Right forelimb (tissue), 1 donor: ENCODE results near the gene KRTAP9-2.
"Not testable (repeated sequence)": the region's sequence is repeated elsewhere in the genome, so short reads cannot be mapped to it uniquely, and the experiment has no call there.

Experiments used
- DNase-seq: peaks from one replicate; pipeline ENCODE4 v3.0.0-alpha.2; 2018

The KRTAP9-2 gene

GRCh38 chr17:41237949-41238437, 11.5 kb downstream of the KRTAP9-2 start, which contains the start of gene KRTAP9-8:
Gene KRTAP9-8 (plus strand): TSS chr17:41237999. CDS start chr17:41238052, 53 bp downstream.
- DNase-seq = not testable (repeated sequence)

GRCh38 chr17:41246995-41247787, 20.7 kb downstream of the KRTAP9-2 start:
- not testable (repeated sequence) for DNase-seq

DNA sequence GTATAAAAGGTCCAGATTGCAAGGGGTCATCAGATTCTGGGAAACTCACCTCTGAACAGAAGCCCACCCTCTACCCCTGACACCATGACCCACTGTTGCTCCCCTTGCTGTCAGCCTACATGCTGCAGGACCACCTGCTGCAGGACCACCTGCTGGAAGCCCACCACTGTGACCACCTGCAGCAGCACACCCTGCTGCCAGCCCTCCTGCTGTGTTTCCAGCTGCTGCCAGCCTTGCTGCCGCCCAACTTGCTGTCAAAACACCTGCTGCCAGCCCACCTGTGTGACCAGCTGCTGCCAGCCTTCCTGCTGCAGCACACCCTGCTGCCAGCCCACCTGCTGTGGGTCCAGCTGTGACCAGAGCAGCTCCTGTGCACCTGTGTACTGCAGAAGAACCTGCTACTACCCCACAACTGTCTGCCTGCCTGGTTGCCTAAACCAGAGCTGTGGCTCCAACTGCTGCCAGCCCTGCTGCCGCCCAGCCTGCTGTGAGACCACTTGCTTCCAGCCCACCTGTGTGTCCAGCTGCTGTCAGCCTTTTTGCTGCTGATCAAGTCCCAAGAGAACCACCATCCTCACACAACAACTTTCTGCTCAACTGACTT, 23.3 kb downstream of the KRTAP9-2 start, which contains the start of gene KRTAP9-4:
Gene KRTAP9-4 (plus strand): TSS at position 51 of the 604 bp plus-strand sequence. CDS start 34 bp downstream, at position 85.
- DNase-seq = not testable (repeated sequence)

GRCh38 chr17:41251261-41251660, 24.8 kb downstream of the KRTAP9-2 start:
- DNase-seq = no peak

GRCh38 chr17:41254861-41255260, 28.4 kb downstream of the KRTAP9-2 start:
- DNase-seq = no peak

DNA sequence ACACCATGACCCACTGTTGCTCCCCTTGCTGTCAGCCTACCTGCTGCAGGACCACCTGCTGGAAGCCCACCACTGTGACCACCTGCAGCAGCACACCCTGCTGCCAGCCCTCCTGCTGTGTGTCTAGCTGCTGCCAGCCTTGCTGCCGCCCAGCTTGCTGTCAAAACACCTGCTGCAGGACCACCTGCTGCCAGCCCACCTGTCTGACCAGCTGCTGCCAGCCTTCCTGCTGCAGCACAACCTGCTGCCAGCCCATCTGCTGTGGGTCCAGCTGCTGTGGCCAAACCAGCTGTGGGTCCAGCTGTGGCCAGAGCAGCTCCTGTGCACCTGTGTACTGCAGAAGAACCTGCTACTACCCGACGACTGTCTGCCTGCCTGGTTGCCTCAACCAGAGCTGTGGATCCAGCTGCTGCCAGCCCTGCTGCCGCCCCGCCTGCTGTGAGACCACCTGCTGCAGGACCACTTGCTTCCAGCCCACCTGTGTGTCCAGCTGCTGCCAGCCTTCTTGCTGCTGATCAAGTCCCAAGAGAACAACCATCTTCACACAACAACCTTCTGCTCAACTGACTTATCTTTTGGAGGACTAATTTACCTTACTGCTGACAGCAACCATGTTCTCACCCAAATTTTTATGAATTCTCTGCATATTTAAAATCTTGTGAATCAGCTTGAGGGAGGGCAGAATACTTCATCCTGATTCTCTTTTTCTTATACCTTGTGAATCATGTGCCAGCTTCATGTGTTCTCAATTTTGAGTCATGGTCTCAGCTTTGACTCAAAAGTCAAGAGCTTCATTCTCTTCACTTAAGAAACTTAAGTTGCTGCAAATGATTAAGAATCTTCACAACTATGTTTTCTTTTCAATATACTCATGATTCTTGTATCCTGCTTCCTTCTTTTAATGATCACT, 29.2 kb downstream of the KRTAP9-2 start, which contains the start of gene KRTAP9-9:
Gene KRTAP9-9 (plus strand): TSS at position 4 of the 910 bp plus-strand sequence.
- not testable (repeated sequence) for DNase-seq

GRCh38 chr17:41256291-41256685, 29.8 kb downstream of the KRTAP9-2 start:
- DNase-seq = no peak

- no peak for DNase-seq
Observed at GRCh38 chr17:41258406-41258805, 32.0 kb downstream of the KRTAP9-2 start.

DNA sequence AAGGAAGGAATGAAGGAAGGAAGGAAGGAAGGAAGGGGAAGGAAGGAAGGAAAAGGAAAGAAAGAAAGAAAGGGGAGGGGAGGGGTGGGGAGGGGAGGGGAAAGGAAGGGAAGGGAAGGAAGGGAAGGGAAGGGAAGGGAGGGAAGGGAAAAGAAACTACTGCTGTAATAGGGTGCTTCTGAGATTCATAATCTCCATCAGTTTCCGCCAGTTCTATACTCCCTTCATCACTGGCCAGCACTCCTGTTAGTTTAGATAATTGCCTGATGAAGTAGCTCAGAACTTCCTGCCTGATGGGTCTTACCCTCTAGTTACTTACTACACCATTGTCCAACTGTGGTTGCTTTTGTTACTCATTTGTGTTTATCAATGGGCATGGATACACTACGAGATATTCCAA, 36.8 kb downstream of the KRTAP9-2 start:
- no peak for DNase-seq

DNA sequence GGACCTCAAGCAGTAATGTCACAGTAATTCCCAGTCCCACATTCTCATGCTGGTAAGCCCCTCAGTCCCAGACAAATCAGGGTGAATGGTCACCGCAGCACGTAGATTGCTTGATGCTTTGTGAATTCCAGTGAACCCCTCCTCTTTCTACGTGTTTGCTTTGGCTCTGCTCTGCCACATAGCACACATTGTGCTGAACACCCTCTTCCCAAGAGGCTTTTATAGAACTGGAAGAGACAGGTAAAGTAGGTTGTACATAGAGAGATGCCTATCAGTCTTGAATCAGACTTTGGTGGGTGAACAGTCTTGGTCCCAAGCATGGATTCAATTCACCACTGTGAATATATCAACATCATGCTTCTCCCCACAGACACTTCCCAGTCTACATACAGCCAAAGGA, 38.2 kb downstream of the KRTAP9-2 start:
- no peak for DNase-seq

- no peak for DNase-seq
Observed at GRCh38 chr17:41265078-41265477, 38.6 kb downstream of the KRTAP9-2 start, which contains the start of gene KRTAP9-6. Gene KRTAP9-6 (plus strand): TSS chr17:41265378. CDS start chr17:41265378, 0 bp downstream.

DNA sequence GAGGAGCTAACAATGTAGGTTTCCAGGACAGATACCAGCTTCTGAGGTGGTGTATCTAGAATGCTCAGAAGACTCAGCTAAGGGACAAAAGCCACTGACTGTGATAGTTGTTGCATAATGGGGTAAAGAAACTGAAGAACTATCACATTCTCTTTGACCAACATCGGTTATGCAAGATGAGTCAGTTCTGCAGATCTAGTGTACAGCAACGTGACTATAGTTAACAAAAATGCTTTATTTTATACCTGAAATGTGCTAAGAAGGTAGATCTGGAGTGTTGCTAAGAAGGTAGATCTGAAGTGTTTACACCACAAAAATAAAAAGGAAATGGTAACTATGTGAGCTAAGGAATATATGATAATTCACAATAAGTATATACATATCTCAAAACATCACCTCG, 41.3 kb downstream of the KRTAP9-2 start:
- DNase-seq = no peak

DNA sequence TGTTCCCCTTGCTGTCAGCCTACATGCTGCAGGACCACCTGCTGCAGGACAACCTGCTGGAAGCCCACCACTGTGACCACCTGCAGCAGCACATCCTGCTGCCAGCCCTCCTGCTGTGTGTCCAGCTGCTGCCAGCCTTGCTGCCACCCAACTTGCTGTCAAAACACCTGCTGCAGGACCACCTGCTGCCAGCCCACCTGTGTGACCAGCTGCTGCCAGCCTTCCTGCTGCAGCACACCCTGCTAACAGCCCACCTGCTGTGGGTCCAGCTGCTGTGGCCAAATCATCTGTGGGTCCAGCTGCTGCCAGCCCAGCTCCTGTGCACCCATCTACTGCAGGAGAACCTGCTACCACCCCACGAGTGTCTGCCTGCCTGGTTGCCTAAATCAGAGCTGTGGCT, 44.9 kb downstream of the KRTAP9-2 start:
- DNase-seq = not testable (repeated sequence)

DNA sequence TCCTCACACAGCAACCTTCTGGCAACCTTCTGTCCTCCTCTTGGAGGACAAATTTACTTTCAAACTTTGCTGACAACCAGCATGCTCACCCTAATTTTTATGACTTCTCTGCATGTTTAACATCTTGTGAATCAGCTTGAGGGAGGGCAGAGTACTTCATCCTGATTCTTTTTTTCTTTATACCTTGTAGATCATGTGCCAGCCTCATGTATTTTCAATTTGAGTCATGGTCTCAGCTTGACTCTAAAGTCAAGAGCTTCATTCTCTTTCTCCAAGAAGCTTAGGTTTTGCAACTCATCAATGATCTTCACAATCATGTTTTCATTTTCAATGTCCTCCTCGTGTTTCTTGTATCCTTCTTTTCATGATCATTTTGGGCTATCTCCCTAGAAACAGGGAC, 45.4 kb downstream of the KRTAP9-2 start:
- no peak for DNase-seq

GRCh38 chr17:41275648-41276190, 49.3 kb downstream of the KRTAP9-2 start, which contains the start of gene KRTAP9-7:
Gene KRTAP9-7 (plus strand): TSS chr17:41275698. CDS start chr17:41275698, 0 bp downstream.
- not testable (repeated sequence) for DNase-seq
